HepG2 (cell line): ENCODE results near the gene TTC16. TPM values are rescaled to one million over a fixed set of nuclear protein-coding genes. Genes with fewer than 3 reads are reported as not detected.

Source experiments
- ATAC-seq: fragments of 200-7000 bp; cut with Tn5 transposase; 3 replicates; pipeline ENCODE4 v1.9.1; 2020; ENCODE audit warnings: mild to moderate bottlenecking, moderate library complexity
- BruUV-seq: library from RNA; stranded (reverse); fragments of 400-500 nt; replicated peaks from 2 replicates; lab custom pipeline; 2021; lab: Mats Ljungman, UMichigan
- CTCF ChIA-PET: fragments of 300-600 bp; formaldehyde crosslinking; extraction: SDS; loops from one replicate; lab custom pipeline; 2021; ENCODE audit warnings: low total read pairs, inconsistent platforms, low intra/inter-chr PET ratio; lab: Yijun Ruan, JAX
- POLR2A ChIA-PET: fragments of 350-600 bp; sonication (Branson Sonifier 250); formaldehyde crosslinking; loops from one replicate; lab custom pipeline; 2020; ENCODE audit warnings: antibody characterized with exemption, inconsistent platforms; lab: Yijun Ruan, JAX
- DNase-seq: peaks from one replicate; pipeline ENCODE4 v3.0.0-alpha.2; 2015; ENCODE audit warnings: low spot score
- FAIRE-seq: peaks from 3 replicates; lab custom pipeline; 2011; peaks lifted over from hg19 to GRCh38; lab: Jason Lieb, UNC
- H2AFZ ChIP-seq: one replicate; pipeline ENCODE4 v1.6.1; 2011; ENCODE audit warnings: low read length, inconsistent platforms
- H3K27ac ChIP-seq: fragments of 300-600 bp; 3 replicates; pipeline ENCODE4 v1.8.0; 2011; ENCODE audit warnings: mixed run types, mild to moderate bottlenecking, mixed read lengths, low read length, inconsistent platforms; ENCODE audit not compliant: insufficient read depth; ENCODE audit errors: extremely low read length
- H3K27me3 ChIP-seq, 2 experiments: fragments of 200-600 bp in 1 of 2; 2 replicates in 1 of 2; 3 replicates in 1 of 2; pipeline versions ENCODE4 v1.6.0 to v1.8.0; 2011; ENCODE audit warnings: low read length in 2 of 2, mild to moderate bottlenecking in 2 of 2, moderate library complexity in 2 of 2, inconsistent platforms in 1 of 2; ENCODE audit not compliant: insufficient read depth in 2 of 2, control insufficient read depth in 1 of 2
- H3K36me3 ChIP-seq, 2 experiments: fragments of 200-600 bp in 1 of 2; replicated peaks in 1 of 2; 2 replicates in 1 of 2; 3 replicates in 1 of 2; pipeline versions ENCODE4 v1.5.1 to v1.8.0; 2011; ENCODE audit warnings: low read length in 2 of 2, inconsistent platforms in 1 of 2; ENCODE audit not compliant: insufficient read depth in 2 of 2, control insufficient read depth in 1 of 2
- H3K4me1 ChIP-seq: 2 replicates; pipeline ENCODE4 v1.5.1; 2012; ENCODE audit warnings: low read length, inconsistent platforms; ENCODE audit not compliant: insufficient read depth
- H3K4me2 ChIP-seq: 2 replicates; pipeline ENCODE4 v1.6.0; 2011; ENCODE audit warnings: low read depth, low read length, inconsistent platforms
- H3K4me3 ChIP-seq, 3 experiments: fragments of 200-600 bp in 1 of 3; sonication (generic), shearing (Covaris generic) in 1 of 3; replicated peaks in 1 of 3; 2 replicates each; pipeline ENCODE4 v1.5.1; 2011 to 2016; ENCODE audit warnings: low read length in 3 of 3, inconsistent platforms in 2 of 3, low read depth in 2 of 3, mild to moderate bottlenecking in 2 of 3, control low read depth in 1 of 3, mixed read lengths in 1 of 3; ENCODE audit not compliant: insufficient read depth in 1 of 3
- H3K79me2 ChIP-seq: one replicate; pipeline ENCODE4 v1.6.1; 2011; ENCODE audit warnings: low read length, inconsistent platforms; ENCODE audit not compliant: insufficient read depth
- H3K9ac ChIP-seq: 2 replicates; pipeline ENCODE4 v1.6.0; 2011; ENCODE audit warnings: mild to moderate bottlenecking, low read depth, low read length, inconsistent platforms; ENCODE audit not compliant: insufficient read depth
- H3K9me3 ChIP-seq: 2 replicates; pipeline ENCODE4 v1.5.1; 2012; ENCODE audit warnings: mild to moderate bottlenecking, low read length
- H4K20me1 ChIP-seq: 2 replicates; pipeline ENCODE4 v1.6.0; 2011; ENCODE audit warnings: inconsistent platforms, mild to moderate bottlenecking, low read length, moderate library complexity; ENCODE audit not compliant: insufficient read depth
- TCF7 ChIP-seq: sonication (generic); IDR thresholded peaks from 2 replicates; pipeline ENCODE4 v1.6.1; 2016; ENCODE audit warnings: antibody characterized with exemption, low read depth
- ZNF260 ChIP-seq: sonication (generic); formaldehyde crosslinking; IDR thresholded peaks from 2 replicates; pipeline ENCODE4 v1.4.0; 2020; ENCODE audit warnings: missing genetic modification reagents, low read depth, mild to moderate bottlenecking, borderline replicate concordance
- WGBS: methylation state at CpG from one replicate; pipeline ENCODE4 v1.1.6; 2017; ENCODE audit warnings: low lambda C conversion rate; 5-methylcytosine and 5-hydroxymethylcytosine counted together
- in situ Hi-C: cut with HindIII; loops from 2 replicates; pipeline ENCODE4 v1.10.0; 2017; ENCODE audit warnings: low pct_unique_long_range_greater_than_20kb; ENCODE audit not compliant: extremely low pct_ligation_motif_present
- intact Hi-C: fragments of 100-400 bp; cut with micrococcal nuclease; formaldehyde crosslinking; loops from one replicate; pipeline ENCODE4 v1.10.0; 2022; ENCODE audit not compliant: unreplicated experiment
- polyA plus RNA-seq, 8 experiments: library from polyadenylated mRNA; depleted of rRNA in 3 of 8; stranded (reverse) in 7 of 8; unstranded in 1 of 8; fragments of >200 nt; fragmentation: Illumina TruSeq in 4 of 8; extraction: Trizol in 4 of 8; gene quantifications; 2 replicates each; pipeline versions ENCODE4 v1.2.1 to v1.2.3, GENCODE V29; 2011 to 2016; ENCODE audit warnings: low read depth in 4 of 8, missing spikeins in 1 of 8, mixed read lengths in 1 of 8; ENCODE audit not compliant: insufficient read depth in 1 of 8
- total RNA-seq, 5 experiments: library from RNA; depleted of rRNA; stranded (reverse); fragments of >200 nt; fragmentation: Illumina TruSeq; extraction: Trizol; gene quantifications; 2 replicates each; pipeline ENCODE4 v1.2.3, GENCODE V29; 2016; ENCODE audit warnings: low read depth in 1 of 5
- TF ChIP-seq, protein P1 (sequence below): sonication (generic); formaldehyde crosslinking; conservative IDR thresholded peaks from 2 replicates; pipeline ENCODE4 v1.8.0; 2022; ENCODE audit warnings: low read depth, missing genetic modification reagents
- TF ChIP-seq, protein P2 (sequence below): sonication (generic); formaldehyde crosslinking; IDR thresholded peaks from 2 replicates; pipeline ENCODE4 v1.5.0; 2020; ENCODE audit warnings: missing genetic modification reagents, mild to moderate bottlenecking, borderline replicate concordance

The TTC16 gene
- total and polyA plus RNA-seq, 2 of the 13 experiments (the other 11 are each of a cell fraction or from before 2014, with no cell fraction given) = not detected

DNA sequence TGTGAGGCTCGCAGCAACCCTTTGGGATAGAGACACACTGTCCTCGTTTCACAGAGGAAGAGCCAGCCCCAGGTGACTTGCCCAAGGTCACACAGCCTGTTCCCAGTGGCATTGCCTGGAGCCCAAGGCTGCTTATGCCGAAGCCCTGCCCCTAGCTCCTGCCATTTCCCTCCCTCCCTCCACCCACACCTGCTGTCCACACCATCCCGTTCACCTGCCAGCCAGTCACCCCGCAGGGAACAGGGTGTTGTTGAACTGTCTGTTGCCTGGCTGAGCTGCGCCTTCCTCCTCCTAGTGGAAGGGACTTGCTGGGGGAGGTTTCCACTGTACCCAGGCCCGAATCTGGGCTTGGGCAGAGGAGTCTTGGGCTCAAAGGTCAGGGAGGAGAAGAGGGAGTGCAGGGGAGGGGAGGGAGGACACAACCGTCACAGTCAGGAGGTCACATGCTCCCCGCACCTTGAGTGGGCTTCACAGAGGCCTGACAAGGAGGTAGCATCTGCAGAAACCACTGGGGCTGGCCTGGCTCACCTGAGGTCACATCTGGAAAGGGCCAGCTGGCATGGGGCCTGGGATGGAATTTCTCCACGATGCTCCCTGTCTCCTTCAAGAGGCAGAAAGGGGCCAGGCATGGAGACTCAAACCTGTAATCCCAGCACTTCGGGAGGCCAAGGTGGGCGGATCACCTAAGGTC, 6.3 kb downstream of the TTC16 start:
- TF ChIP-seq, protein P1, sequence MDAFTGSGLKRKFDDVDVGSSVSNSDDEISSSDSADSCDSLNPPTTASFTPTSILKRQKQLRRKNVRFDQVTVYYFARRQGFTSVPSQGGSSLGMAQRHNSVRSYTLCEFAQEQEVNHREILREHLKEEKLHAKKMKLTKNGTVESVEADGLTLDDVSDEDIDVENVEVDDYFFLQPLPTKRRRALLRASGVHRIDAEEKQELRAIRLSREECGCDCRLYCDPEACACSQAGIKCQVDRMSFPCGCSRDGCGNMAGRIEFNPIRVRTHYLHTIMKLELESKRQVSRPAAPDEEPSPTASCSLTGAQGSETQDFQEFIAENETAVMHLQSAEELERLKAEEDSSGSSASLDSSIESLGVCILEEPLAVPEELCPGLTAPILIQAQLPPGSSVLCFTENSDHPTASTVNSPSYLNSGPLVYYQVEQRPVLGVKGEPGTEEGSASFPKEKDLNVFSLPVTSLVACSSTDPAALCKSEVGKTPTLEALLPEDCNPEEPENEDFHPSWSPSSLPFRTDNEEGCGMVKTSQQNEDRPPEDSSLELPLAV = no peak
- TF ChIP-seq ZNF260 (CRISPR knock-in tag) (no peak), TCF7 (no peak)
- H3K9me3 ChIP-seq = no peaks in the 10 kb centered on the region
- no peak overlapping the region for H2AFZ ChIP-seq
- intact Hi-C loops (loop anchor here (10.0 kb wide), 1 partner anchor 217 kb away; no protein-coding TSS in a partner anchor), in situ Hi-C loops (no loop called here)
- no TSS peak for BruUV-seq
- ChIA-PET POLR2A (no interaction called here), CTCF (no interaction called here)
- no peaks in the 10 kb centered on the region for H4K20me1 ChIP-seq
- no peak overlapping the region for H3K27ac ChIP-seq
- H3K9ac ChIP-seq = no peak overlapping the region
- H3K36me3 ChIP-seq = no peaks in the 10 kb centered on the region
- DNase-seq = no peak
- FAIRE-seq = no peak
- 10% methylated on average over 9 of the region's 12 CpGs for WGBS
- peaks cover 0 to 5% of the 10 kb centered on the region in 2 experiments; a peak in 2 of 5 replicates for H3K27me3 ChIP-seq
- H3K4me2 ChIP-seq = no peak overlapping the region
- no peak overlapping the region for H3K4me3 ChIP-seq
- ATAC-seq = peak; percentile 16; the same call in 2 of the 3 replicates
- no peaks in the 10 kb centered on the region for H3K79me2 ChIP-seq
- peaks cover 12% of the 10 kb centered on the region for H3K4me1 ChIP-seq

DNA sequence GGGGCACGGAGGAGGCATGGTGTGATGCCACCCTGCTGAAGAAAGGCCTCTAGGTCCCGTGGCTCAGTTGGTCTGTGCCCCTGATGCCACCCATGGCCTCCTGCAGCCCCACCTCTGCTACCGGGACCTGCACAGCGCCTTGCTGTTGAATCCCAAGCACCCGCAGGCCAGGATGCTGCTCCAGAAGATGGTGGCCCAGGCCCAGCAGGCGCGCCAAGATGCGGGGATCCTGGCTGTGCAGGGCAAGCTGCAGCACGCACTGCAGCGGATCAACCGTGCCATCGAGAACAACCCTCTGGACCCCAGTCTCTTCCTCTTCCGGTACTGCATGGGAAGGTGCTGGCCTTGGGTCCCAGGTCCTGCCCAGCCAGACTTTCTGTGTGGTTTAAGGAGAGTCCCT, 7.1 kb downstream of the TTC16 start:
- in situ Hi-C loops (no loop called here), intact Hi-C loops (loop anchor here (10.0 kb wide), 1 partner anchor 218 kb away; no protein-coding TSS in a partner anchor)
- FAIRE-seq = no peak
- Histone ChIP-seq H3K79me2 (no peaks in the 10 kb centered on the region), H3K9me3 (no peaks in the 10 kb centered on the region), H2AFZ (no peak overlapping the region), H3K27ac (no peak overlapping the region), H4K20me1 (no peaks in the 10 kb centered on the region), H3K4me2 (no peak overlapping the region), H3K27me3 (peaks cover 0 to 2% of the 10 kb centered on the region in 2 experiments; a peak in 1 of 5 replicates), H3K9ac (no peak overlapping the region), H3K4me1 (peaks cover 10% of the 10 kb centered on the region; the same call in 1 of the 2 replicates), H3K36me3 (no peaks in the 10 kb centered on the region), H3K4me3 (no peak overlapping the region)
- ChIA-PET CTCF (no interaction called here), POLR2A (no interaction called here)
- 24% methylated on average over 2 of the region's 13 CpGs for WGBS
- TF ChIP-seq, protein P2, sequence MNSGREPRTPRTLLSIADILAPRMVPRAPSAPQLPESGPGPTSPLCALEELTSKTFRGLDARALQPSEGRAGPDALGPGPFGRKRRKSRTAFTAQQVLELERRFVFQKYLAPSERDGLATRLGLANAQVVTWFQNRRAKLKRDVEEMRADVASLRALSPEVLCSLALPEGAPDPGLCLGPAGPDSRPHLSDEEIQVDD (CRISPR knock-in tag) = no peak
- no peak for DNase-seq
- no TSS peak for BruUV-seq
- ATAC-seq = no peak
